ENCODE results near the gene PCDH9.

DNA sequence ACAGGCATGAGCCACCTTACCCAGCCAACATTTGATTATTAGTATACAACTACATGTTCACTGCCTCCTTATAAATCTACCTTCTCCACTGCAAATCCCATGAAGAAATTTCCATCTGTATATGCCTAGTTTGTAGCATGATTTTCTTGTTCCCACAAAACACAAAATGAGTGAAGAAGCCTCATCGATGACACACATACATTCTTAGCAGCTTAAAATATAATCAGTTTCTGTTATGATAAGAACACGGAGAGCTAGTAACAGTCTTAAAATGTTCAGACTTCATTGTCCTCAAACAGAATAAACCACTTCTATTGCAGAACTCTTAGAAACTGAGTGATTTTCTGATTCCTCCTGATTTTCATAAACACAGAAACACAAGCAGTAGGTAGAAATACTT, 740.5 kb downstream of the PCDH9 start:
- TF ChIP-seq, protein P1, sequence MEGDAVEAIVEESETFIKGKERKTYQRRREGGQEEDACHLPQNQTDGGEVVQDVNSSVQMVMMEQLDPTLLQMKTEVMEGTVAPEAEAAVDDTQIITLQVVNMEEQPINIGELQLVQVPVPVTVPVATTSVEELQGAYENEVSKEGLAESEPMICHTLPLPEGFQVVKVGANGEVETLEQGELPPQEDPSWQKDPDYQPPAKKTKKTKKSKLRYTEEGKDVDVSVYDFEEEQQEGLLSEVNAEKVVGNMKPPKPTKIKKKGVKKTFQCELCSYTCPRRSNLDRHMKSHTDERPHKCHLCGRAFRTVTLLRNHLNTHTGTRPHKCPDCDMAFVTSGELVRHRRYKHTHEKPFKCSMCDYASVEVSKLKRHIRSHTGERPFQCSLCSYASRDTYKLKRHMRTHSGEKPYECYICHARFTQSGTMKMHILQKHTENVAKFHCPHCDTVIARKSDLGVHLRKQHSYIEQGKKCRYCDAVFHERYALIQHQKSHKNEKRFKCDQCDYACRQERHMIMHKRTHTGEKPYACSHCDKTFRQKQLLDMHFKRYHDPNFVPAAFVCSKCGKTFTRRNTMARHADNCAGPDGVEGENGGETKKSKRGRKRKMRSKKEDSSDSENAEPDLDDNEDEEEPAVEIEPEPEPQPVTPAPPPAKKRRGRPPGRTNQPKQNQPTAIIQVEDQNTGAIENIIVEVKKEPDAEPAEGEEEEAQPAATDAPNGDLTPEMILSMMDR (conservative IDR thresholded peaks at IDR 0.05 in 1 of 2, IDR thresholded peaks at IDR 0.05 in 1 of 2; ENCODE audit: extremely low read depth in 1 of 2, insufficient read depth in 1 of 2, low read depth in 1 of 2, low read length in 2 of 2) = no peak
- no peak for TF ChIP-seq EZH2 (IDR thresholded peaks at IDR 0.05; ENCODE audit: borderline replicate concordance, low read length)

All from mammary epithelial cell (primary cell).